COR-L47 (cell line): ENCODE measurements around the gene MAP2K2.

Source experiments
- DNase-seq: peaks from one replicate; lab custom pipeline; 2025; lab: John Stamatoyannopoulos, UW

The MAP2K2 gene

GRCh38 chr19:4060621-4061177, 63.2 kb downstream of the MAP2K2 start:
- no peak for DNase-seq

- no peak for DNase-seq
These were observed 63.9 kb downstream of the MAP2K2 start for GRCh38 chr19:4059891-4060620.

GRCh38 chr19:4059453-4059871, 64.5 kb downstream of the MAP2K2 start:
- DNase-seq = no peak

- DNase-seq = no peak
These were observed 65.0 kb downstream of the MAP2K2 start for GRCh38 chr19:4058693-4059452.

- no peak for DNase-seq
These were observed 65.8 kb downstream of the MAP2K2 start for GRCh38 chr19:4057931-4058692.

GRCh38 chr19:4055209-4055552, 68.7 kb downstream of the MAP2K2 start:
- no peak for DNase-seq

- no peak for DNase-seq
These were observed 69.3 kb downstream of the MAP2K2 start for GRCh38 chr19:4054441-4055208.

- no peak for DNase-seq
These were observed 70.2 kb downstream of the MAP2K2 start for GRCh38 chr19:4053423-4054324.

- no peak for DNase-seq
These were observed 70.9 kb downstream of the MAP2K2 start for GRCh38 chr19:4052993-4053422.

- DNase-seq = no peak
These were observed 71.6 kb downstream of the MAP2K2 start for GRCh38 chr19:4052114-4052992.

- no peak for DNase-seq
These were observed 72.5 kb downstream of the MAP2K2 start for GRCh38 chr19:4051175-4052101.

GRCh38 chr19:4049432-4049831, 74.5 kb downstream of the MAP2K2 start:
- DNase-seq = no peak

- DNase-seq = no peak
These were observed 76.8 kb downstream of the MAP2K2 start for GRCh38 chr19:4046946-4047683.

GRCh38 chr19:4046362-4046691, 77.6 kb downstream of the MAP2K2 start:
- DNase-seq = no peak

GRCh38 chr19:4045597-4046361, 78.1 kb downstream of the MAP2K2 start:
- no peak for DNase-seq

- no peak for DNase-seq
These were observed 78.9 kb downstream of the MAP2K2 start for GRCh38 chr19:4044990-4045465.
